K562 (cell line): ENCODE data around the gene RBM3. TPM values are rescaled to one million over a fixed set of nuclear protein-coding genes. Genes with fewer than 3 reads are reported as not detected.

Experiments used
- ARNT ChIP-seq, 2 experiments: fragments of 450-650 bp; IDR thresholded peaks; 2 replicates each; pipeline ENCODE4 v1.6.1; 2016; ENCODE audit warnings: mild to moderate bottlenecking in 1 of 2
- ATF1 ChIP-seq, 2 experiments: fragments of 450-650 bp in 1 of 2; IDR thresholded peaks; 2 replicates each; pipeline ENCODE4 v1.6.1; 2016; ENCODE audit warnings: missing compliant biosample characterization in 1 of 2, missing genetic modification characterization in 1 of 2
- CXXC5 ChIP-seq: fragments of 250-450 bp; sonication (Bioruptor Pico); IDR thresholded peaks from 2 replicates; pipeline ENCODE4 v1.8.0; 2022; ENCODE audit warnings: inconsistent platforms, mild to moderate bottlenecking, moderate library complexity
- EP400 ChIP-seq: fragments of 450-650 bp; IDR thresholded peaks from 2 replicates; pipeline ENCODE4 v1.6.1; 2017; ENCODE audit warnings: antibody characterized with exemption, mild to moderate bottlenecking, moderate library complexity
- KDM1A ChIP-seq, 2 experiments: fragments of 450-650 bp; IDR thresholded peaks; 2 replicates each; pipeline ENCODE4 v1.6.1; 2016; ENCODE audit warnings: mild to moderate bottlenecking in 2 of 2
- LEF1 ChIP-seq: fragments of 450-650 bp; IDR thresholded peaks from 2 replicates; pipeline ENCODE4 v1.6.1; 2016; ENCODE audit warnings: mild to moderate bottlenecking
- TAF1 ChIP-seq: IDR thresholded peaks from 2 replicates; pipeline ENCODE4 v1.6.1; 2011; ENCODE audit warnings: mild to moderate bottlenecking, low read length, moderate library complexity; ENCODE audit not compliant: insufficient read depth, control insufficient read depth, severe bottlenecking; ENCODE audit errors: extremely low read depth
- polyA plus RNA-seq, 8 experiments: library from polyadenylated mRNA; depleted of rRNA in 4 of 8; stranded (reverse) in 5 of 8; unstranded in 3 of 8; fragments of >200 nt; fragmentation: Nextera tagmentation in 2 of 8; fragmentation: Illumina TruSeq in 1 of 8; extraction: Ambion mirVana in 2 of 8; extraction: Trizol in 1 of 8; gene quantifications; 2 replicates each; pipeline versions ENCODE4 v1.2.1 to v1.2.3, GENCODE V29; 2011 to 2014; ENCODE audit warnings: inconsistent platforms in 1 of 8, missing spikeins in 1 of 8
- total RNA-seq, 7 experiments: library from RNA; depleted of rRNA in 6 of 7; stranded (reverse); fragments of >200 nt in 6 of 7; fragmentation: Illumina TruSeq in 2 of 7; extraction: Trizol in 2 of 7; gene quantifications; 2 replicates each; pipeline versions ENCODE4 v1.2.1 to v1.2.3, GENCODE V29; 2011 to 2021; ENCODE audit warnings: low replicate concordance in 1 of 7
- TF ChIP-seq, protein P1 (sequence below), 2 experiments: IDR thresholded peaks; 2 replicates each; pipeline ENCODE4 v1.6.1; 2011; ENCODE audit warnings: borderline replicate concordance in 1 of 2, control low read depth in 1 of 2, low read depth in 1 of 2, low read length in 1 of 2, mild to moderate bottlenecking in 1 of 2, mixed read lengths in 1 of 2, moderate library complexity in 1 of 2; ENCODE audit not compliant: insufficient read depth in 1 of 2, insufficient read length in 1 of 2, poor library complexity in 1 of 2, severe bottlenecking in 1 of 2; ENCODE audit errors: extremely low read depth in 1 of 2
- TF ChIP-seq, protein P2 (sequence below): fragments of 450-650 bp; conservative IDR thresholded peaks from 2 replicates; pipeline ENCODE4 v1.6.1; 2016; ENCODE audit warnings: missing genetic modification characterization, low read depth, mild to moderate bottlenecking, missing compliant biosample characterization, moderate library complexity
- TF ChIP-seq, protein P3 (sequence below): fragments of 450-650 bp; IDR thresholded peaks from 2 replicates; pipeline ENCODE4 v1.6.1; 2017; ENCODE audit warnings: antibody characterized with exemption, mild to moderate bottlenecking

The RBM3 gene
- total and polyA plus RNA-seq, 9 of the 15 experiments (the other 6 are each of a cell fraction or from before 2014, with no cell fraction given): 70.3 to 272 (median 209) TPM

DNA sequence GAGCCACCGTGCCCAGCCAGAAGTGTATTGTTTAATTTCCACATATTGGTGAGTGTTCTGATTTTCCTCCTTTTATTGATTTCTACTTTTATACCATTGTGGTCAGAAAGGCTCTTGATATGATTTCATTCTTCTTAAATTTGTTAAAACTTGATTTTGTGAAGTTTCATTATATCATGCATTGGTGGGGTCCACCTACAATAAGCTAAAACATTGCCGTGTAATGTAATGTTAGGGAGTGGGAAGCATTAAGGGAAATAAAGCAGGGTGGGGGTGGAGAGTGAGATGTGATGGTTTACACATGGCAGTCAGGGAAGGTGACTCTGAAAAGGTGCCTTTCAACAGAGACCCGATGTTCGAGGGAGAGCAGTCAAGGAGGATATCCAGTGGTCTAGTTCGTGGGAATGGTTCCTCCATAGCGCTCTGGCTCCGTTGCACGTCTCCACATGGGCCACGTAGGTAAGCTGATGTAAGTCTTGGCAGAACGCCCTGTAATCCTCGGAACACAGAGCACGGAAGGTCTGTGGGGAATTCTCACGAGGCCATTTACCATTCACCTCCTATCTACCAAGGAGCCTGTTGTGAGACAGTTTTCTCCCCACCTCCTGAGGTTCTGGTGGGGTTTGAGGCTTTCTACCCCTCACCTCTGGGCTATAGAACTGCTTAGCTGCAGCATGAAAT is 15.3 kb downstream of the RBM3 start (continued):
- TF ChIP-seq, protein P1, sequence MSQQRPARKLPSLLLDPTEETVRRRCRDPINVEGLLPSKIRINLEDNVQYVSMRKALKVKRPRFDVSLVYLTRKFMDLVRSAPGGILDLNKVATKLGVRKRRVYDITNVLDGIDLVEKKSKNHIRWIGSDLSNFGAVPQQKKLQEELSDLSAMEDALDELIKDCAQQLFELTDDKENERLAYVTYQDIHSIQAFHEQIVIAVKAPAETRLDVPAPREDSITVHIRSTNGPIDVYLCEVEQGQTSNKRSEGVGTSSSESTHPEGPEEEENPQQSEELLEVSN (IDR thresholded peaks at IDR 0.05; ENCODE audit: borderline replicate concordance in 1 of 2, extremely low read depth in 1 of 2, insufficient read depth in 1 of 2, insufficient read length in 1 of 2, low read depth in 1 of 2, low read length in 1 of 2, poor library complexity in 1 of 2, severe bottlenecking in 1 of 2): peak in 1 of 2 experiments; percentile 16
- TF ChIP-seq KDM1A (IDR thresholded peaks at IDR 0.05) (no peak), CXXC5 (CRISPR knock-in tag) (0 out of 2 replicates have a peak, but pooled peaks have one; percentile 13), ARNT (IDR thresholded peaks at IDR 0.05) (peak; percentile 97 to 98), ATF1 (CRISPR knock-in tag; IDR thresholded peaks at IDR 0.05) (no peak), ATF1 (tag; IDR thresholded peaks at IDR 0.05) (0 out of 2 replicates have a peak, but pooled peaks have one; percentile 13), EP400 (peak; percentile 78), TAF1 (no peak), LEF1 (no peak)
- TF ChIP-seq, protein P2, sequence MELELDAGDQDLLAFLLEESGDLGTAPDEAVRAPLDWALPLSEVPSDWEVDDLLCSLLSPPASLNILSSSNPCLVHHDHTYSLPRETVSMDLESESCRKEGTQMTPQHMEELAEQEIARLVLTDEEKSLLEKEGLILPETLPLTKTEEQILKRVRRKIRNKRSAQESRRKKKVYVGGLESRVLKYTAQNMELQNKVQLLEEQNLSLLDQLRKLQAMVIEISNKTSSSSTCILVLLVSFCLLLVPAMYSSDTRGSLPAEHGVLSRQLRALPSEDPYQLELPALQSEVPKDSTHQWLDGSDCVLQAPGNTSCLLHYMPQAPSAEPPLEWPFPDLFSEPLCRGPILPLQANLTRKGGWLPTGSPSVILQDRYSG: 0 out of 2 replicates have a peak, but pooled peaks have one; percentile 22
- TF ChIP-seq, protein P3, sequence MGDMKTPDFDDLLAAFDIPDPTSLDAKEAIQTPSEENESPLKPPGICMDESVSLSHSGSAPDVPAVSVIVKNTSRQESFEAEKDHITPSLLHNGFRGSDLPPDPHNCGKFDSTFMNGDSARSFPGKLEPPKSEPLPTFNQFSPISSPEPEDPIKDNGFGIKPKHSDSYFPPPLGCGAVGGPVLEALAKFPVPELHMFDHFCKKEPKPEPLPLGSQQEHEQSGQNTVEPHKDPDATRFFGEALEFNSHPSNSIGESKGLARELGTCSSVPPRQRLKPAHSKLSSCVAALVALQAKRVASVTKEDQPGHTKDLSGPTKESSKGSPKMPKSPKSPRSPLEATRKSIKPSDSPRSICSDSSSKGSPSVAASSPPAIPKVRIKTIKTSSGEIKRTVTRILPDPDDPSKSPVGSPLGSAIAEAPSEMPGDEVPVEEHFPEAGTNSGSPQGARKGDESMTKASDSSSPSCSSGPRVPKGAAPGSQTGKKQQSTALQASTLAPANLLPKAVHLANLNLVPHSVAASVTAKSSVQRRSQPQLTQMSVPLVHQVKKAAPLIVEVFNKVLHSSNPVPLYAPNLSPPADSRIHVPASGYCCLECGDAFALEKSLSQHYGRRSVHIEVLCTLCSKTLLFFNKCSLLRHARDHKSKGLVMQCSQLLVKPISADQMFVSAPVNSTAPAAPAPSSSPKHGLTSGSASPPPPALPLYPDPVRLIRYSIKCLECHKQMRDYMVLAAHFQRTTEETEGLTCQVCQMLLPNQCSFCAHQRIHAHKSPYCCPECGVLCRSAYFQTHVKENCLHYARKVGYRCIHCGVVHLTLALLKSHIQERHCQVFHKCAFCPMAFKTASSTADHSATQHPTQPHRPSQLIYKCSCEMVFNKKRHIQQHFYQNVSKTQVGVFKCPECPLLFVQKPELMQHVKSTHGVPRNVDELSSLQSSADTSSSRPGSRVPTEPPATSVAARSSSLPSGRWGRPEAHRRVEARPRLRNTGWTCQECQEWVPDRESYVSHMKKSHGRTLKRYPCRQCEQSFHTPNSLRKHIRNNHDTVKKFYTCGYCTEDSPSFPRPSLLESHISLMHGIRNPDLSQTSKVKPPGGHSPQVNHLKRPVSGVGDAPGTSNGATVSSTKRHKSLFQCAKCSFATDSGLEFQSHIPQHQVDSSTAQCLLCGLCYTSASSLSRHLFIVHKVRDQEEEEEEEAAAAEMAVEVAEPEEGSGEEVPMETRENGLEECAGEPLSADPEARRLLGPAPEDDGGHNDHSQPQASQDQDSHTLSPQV: peak; percentile 71
